Cardiac muscle cell (in vitro differentiated cells and primary cell): ENCODE results near the gene TGFBR3L. TPM values are rescaled to one million over a fixed set of nuclear protein-coding genes. Genes with fewer than 3 reads are reported as not detected.

Source experiments
- DNase-seq, 2 donors: peaks; one replicate each; pipeline versions ENCODE4 v3.0.0 to v3.0.0-alpha.2; 2010 to 2017; ENCODE audit warnings: low read depth in 1 of 2, low spot score in 1 of 2
- H3K27ac ChIP-seq: fragments of 200-600 bp; sonication (generic); 2 replicates; pipeline ENCODE4 v1.5.1; 2016
- H3K27me3 ChIP-seq: fragments of 200-600 bp; sonication (generic); 2 replicates; pipeline ENCODE4 v1.6.0; 2016; ENCODE audit warnings: control low read depth
- H3K36me3 ChIP-seq: fragments of 200-600 bp; sonication (generic); 2 replicates; pipeline ENCODE4 v1.5.1; 2016; ENCODE audit warnings: control low read depth
- H3K4me1 ChIP-seq: fragments of 200-600 bp; sonication (generic); 2 replicates; pipeline ENCODE4 v1.8.1; 2017; ENCODE audit warnings: low read depth, mild to moderate bottlenecking, mixed run types
- H3K4me3 ChIP-seq: fragments of 200-600 bp; sonication (generic); 2 replicates; pipeline ENCODE4 v1.5.1; 2016; ENCODE audit warnings: mild to moderate bottlenecking
- H3K9me3 ChIP-seq: fragments of 200-600 bp; sonication (generic); 2 replicates; pipeline ENCODE4 v1.5.1; 2017; ENCODE audit warnings: low read depth, mild to moderate bottlenecking, control low read depth
- CTCF ChIP-seq: IDR thresholded peaks from 2 replicates; pipeline ENCODE4 v1.5.1; 2012; ENCODE audit warnings: low read depth, mild to moderate bottlenecking, low read length
- polyA plus RNA-seq: library from polyadenylated mRNA; unstranded; fragments of >200 nt; fragmentation: Nextera tagmentation; extraction: Ambion mirVana; gene quantifications from 2 replicates; pipeline ENCODE4 v1.2.1, GENCODE V29; 2016
- total RNA-seq: library from RNA; depleted of rRNA; stranded (reverse); fragments of >200 nt; gene quantifications from 2 replicates; pipeline ENCODE4 v1.2.3, GENCODE V29; 2016

TGFBR3L gene
- total and polyA plus RNA-seq, 2 experiments from 2014 or later, result 2.6 to 3.2 TPM

- Histone ChIP-seq H3K9me3 (no peaks in the 10 kb centered on the region), H3K4me1 (peaks cover 3% of the 10 kb centered on the region), H3K27me3 (peaks cover 17% of the 10 kb centered on the region), H3K27ac (no peak overlapping the region), H3K36me3 (no peaks in the 10 kb centered on the region), H3K4me3 (peak overlapping the region; percentile 49)
- no peak for TF ChIP-seq CTCF
- no peak for DNase-seq
These were observed 39.7 kb upstream of the TGFBR3L start for GRCh38 chr19:7874897-7875273.

GRCh38 chr19:7877249-7877836 lies 37.3 kb upstream of the TGFBR3L start:
- no peak overlapping the region for H3K4me3 ChIP-seq
- no peak for TF ChIP-seq CTCF
- DNase-seq, result no peak
- H3K9me3 ChIP-seq, result no peaks in the 10 kb centered on the region
- no peaks in the 10 kb centered on the region for H3K36me3 ChIP-seq
- H3K27ac ChIP-seq, result no peak overlapping the region
- H3K27me3 ChIP-seq, result peaks cover 17% of the 10 kb centered on the region
- no peaks in the 10 kb centered on the region for H3K4me1 ChIP-seq

- H3K4me3 ChIP-seq, result no peak overlapping the region
- no peaks in the 10 kb centered on the region for H3K36me3 ChIP-seq
- no peak for DNase-seq
- no peaks in the 10 kb centered on the region for H3K4me1 ChIP-seq
- H3K27ac ChIP-seq, result no peak overlapping the region
- H3K9me3 ChIP-seq, result no peaks in the 10 kb centered on the region
- H3K27me3 ChIP-seq, result peaks cover 7% of the 10 kb centered on the region
- no peak for TF ChIP-seq CTCF
These were observed 35.4 kb upstream of the TGFBR3L start for GRCh38 chr19:7879111-7879807.

- no peaks in the 10 kb centered on the region for H3K9me3 ChIP-seq
- H3K36me3 ChIP-seq, result no peaks in the 10 kb centered on the region
- H3K4me3 ChIP-seq, result no peak overlapping the region
- DNase-seq, result no peak
- peaks cover 7% of the 10 kb centered on the region for H3K27me3 ChIP-seq
- no peak overlapping the region for H3K27ac ChIP-seq
- H3K4me1 ChIP-seq, result no peaks in the 10 kb centered on the region
- TF ChIP-seq CTCF, result no peak
These were observed 34.8 kb upstream of the TGFBR3L start for GRCh38 chr19:7879836-7880235.

GRCh38 chr19:7881910-7882309 lies 32.7 kb upstream of the TGFBR3L start:
- no peaks in the 10 kb centered on the region for H3K4me1 ChIP-seq
- peaks cover 3% of the 10 kb centered on the region for H3K27me3 ChIP-seq
- TF ChIP-seq CTCF, result no peak
- DNase-seq, result no peak
- H3K27ac ChIP-seq, result no peak overlapping the region
- no peak overlapping the region for H3K4me3 ChIP-seq
- no peaks in the 10 kb centered on the region for H3K36me3 ChIP-seq
- H3K9me3 ChIP-seq, result no peaks in the 10 kb centered on the region
